GM21529 (cell line): ENCODE data around the gene LHPP.
"Not testable (repeated sequence)": the region's sequence is repeated elsewhere in the genome, so short reads cannot be mapped to it uniquely, and the experiment has no call there.

Experiments
- ATAC-seq: cut with Tn5 transposase; IDR thresholded peaks from one replicate; pipeline ENCODE4 v1.9.1; 2021; ENCODE audit not compliant: unreplicated experiment

The LHPP gene

GRCh38 chr10:124568848-124569622 lies 107.4 kb downstream of the LHPP start:
- ATAC-seq: no peak

- no peak for ATAC-seq
Observed at GRCh38 chr10:124569623-124570470, 108.2 kb downstream of the LHPP start.

GRCh38 chr10:124570646-124571045 lies 109.0 kb downstream of the LHPP start:
- no peak for ATAC-seq

- ATAC-seq: no peak
Observed at GRCh38 chr10:124572751-124573150, 111.1 kb downstream of the LHPP start.

GRCh38 chr10:124573726-124574455 lies 112.3 kb downstream of the LHPP start:
- no peak for ATAC-seq

GRCh38 chr10:124574456-124575070 lies 112.9 kb downstream of the LHPP start:
- ATAC-seq: no peak

- no peak for ATAC-seq
Observed at GRCh38 chr10:124575107-124576035, 113.7 kb downstream of the LHPP start.

GRCh38 chr10:124576526-124577420 lies 115.2 kb downstream of the LHPP start:
- ATAC-seq: no peak

- ATAC-seq: no peak
Observed at GRCh38 chr10:124577651-124578050, 116.0 kb downstream of the LHPP start.

GRCh38 chr10:124578231-124579010 lies 116.8 kb downstream of the LHPP start:
- ATAC-seq: no peak

GRCh38 chr10:124579011-124579399 lies 117.4 kb downstream of the LHPP start:
- ATAC-seq: no peak

GRCh38 chr10:124586142-124586541 lies 124.5 kb downstream of the LHPP start:
- ATAC-seq: no peak

- ATAC-seq: no peak
Observed at GRCh38 chr10:124587811-124588211, 126.2 kb downstream of the LHPP start.

GRCh38 chr10:124588341-124588735 lies 126.7 kb downstream of the LHPP start:
- ATAC-seq: not testable (repeated sequence)

- ATAC-seq: no peak
Observed at GRCh38 chr10:124588736-124589490, 127.3 kb downstream of the LHPP start.

- no peak for ATAC-seq
Observed at GRCh38 chr10:124589491-124590041, 127.9 kb downstream of the LHPP start.
